Inferior parietal cortex (tissue), 1 donor: ENCODE results near the gene GRIA1.
"Not testable (repeated sequence)": the region's sequence is repeated elsewhere in the genome, so short reads cannot be mapped to it uniquely, and the experiment has no call there.

Source experiments
- DNase-seq: peaks from one replicate; pipeline ENCODE4 v3.0.0-alpha.2; 2016; ENCODE audit errors: extremely low spot score

The GRIA1 gene

DNA sequence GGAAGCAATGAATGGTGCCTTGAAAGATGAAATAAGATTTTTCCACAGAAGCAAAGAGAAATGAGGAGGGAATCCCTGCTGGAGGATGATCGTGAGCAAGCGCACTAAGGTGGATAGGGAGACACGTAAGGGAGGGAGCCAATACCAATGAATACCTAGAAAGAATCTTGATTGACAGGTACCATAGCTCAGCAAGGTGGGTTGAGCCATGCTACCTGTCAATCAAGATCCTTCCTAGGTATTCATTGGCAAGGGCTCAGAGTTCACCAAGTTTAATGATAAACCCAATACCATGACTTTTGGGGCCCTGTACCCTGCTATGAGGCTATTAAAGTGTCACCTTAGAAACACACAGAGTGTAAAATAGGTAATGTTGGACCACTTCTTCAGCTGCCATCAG lies 226.8 kb downstream of the GRIA1 start:
- DNase-seq, result no peak

DNA sequence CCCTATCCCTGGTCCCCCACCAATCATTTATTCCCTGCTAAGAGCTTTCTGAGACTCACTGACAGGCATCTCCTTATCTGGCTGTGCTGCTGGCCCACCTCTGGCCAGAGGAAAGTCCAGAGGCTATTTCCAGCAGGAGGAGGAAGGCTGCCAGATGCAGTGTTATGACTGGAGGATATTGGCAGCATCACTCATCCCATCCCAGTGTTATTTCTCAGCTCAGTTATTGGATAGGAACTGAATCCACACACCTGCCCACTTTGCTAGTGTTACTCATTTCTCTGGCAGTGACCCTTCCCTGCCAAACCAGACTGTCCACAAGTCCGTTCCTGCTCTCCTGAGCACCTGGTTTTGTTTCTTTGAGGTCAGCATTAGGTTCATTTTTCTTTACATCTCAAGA lies 228.2 kb downstream of the GRIA1 start:
- no peak for DNase-seq

DNA sequence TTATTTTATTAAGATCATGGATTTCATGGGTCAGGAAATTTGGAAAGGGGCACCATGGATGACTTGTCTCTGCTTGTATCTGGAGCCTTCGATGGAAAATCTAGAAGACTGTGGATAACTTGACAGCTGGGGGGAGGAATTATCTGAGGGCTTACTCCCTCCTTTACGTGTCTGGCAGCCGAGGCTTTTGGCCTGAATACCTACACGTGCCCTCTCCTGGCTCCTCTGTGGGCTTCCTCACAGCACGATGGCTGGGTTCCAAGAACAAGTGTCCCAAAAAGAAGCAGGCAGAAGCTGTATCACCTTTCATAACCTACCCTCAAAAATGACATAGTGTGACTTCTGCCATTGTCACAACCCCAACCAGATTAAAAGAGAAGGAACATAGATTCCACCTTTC lies 228.9 kb downstream of the GRIA1 start:
- no peak for DNase-seq

DNA sequence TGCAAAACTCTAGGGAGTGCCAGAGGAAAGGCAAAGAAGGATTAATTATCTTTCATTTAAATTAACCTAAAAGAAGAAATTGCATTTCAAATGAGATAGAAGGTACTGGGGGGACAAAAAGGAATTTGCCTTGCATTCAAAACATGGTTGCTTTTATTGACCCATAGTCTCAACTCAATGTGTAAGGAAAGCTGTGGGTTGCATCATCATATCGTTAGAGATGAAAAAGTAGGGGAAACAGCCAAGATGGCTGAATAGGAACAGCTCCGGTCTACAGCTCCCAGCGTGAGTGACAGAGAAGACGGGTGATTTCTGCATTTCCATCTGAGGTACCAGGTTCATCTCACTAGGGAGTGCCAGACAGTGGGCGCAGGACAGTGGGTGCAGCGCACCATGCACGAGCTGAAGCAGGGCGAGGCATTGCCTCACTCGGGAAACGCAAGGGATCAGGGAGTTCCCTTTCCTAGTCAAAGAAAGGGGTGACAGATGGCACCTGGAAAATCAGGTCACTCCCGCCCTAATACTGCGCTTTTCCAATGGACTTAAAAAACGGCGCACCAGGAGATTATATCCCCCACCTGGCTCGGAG lies 232.6 kb downstream of the GRIA1 start:
- not testable (repeated sequence) for DNase-seq

DNA sequence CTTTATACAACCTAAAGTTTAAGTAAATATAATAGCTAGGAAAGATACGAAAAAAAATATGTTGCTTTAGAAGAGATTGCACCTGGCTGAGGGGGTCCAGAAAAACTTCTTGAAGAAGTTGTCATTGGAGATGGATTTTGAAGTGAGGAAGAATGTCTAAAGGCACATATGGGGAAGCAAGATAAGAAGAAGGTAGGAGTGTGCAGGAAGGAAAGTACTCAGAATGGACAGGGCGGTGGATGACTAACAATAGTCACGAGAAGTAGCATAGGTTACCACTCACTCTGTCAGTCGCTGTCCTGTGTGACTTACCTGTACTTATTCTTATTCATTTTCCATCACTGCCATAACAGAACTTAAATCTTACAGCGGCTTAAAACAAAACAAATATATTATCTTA lies 251.6 kb downstream of the GRIA1 start:
- no peak for DNase-seq

DNA sequence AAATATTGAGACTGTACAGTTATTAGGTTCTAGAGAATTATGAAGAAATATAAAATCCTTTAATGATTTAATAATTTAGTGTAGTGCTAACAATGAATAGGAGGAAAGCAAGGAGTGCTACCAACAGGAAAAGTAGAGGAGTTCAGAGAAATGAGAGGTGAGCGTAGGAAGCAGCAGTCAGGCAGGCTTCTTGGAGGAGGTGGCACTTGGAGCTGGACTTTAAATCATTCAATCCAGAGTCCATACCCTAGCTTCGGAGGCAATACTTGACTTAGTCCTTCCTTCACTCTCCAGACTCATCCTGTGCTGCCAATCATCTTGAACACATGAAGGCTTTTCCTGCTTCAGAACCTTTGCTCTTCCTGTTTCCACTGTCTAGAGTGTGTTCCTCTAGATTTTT lies 254.3 kb downstream of the GRIA1 start:
- DNase-seq, result no peak

DNA sequence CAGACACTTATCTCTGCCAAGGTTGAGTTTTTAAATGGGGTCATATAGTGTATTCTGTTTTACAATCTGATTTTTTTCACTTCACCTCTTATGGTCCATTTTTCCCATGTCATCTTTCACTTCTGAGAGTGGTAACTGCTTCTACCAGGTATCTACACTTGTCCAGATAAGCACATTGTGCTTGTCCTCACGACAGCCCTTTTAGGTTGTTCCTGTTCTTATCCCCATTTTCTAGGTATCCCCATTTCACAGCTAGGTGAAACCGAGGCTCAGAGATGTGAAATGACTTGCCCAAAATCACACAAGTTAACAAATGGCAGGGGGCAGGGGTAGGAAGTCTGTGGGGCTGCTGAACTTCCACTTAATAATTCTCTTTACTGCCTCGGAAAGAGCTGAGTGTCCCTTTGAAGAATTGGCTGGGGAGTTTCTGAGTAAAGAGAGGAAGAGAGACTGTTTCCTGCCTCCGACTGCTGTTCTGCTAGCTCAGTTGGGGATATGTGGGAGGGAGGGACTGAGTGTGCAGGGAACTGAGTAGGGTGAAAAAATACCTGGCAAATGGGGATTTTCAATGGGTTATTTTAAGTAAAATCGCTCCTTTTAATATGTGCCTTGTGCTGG lies 255.4 kb downstream of the GRIA1 start:
- DNase-seq, result peak; percentile 29

DNA sequence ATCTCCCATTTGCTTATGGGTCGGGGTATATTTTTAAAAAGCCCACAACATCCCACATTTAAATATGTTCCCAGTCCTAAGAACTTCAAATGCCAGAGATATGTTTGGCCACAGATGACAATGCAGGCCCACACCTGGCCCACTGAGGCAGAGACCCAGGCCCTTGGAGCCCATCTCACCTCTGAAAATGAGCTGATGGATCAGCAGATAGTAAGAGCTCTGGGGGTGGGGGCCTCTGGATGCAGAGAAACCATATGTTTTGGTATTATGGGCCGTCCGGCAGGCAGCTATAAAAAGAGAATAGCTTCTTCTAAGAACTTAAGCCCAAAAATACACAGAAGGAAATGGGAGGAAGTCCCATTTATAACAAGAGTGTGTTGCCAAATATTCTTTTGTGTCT lies 256.0 kb downstream of the GRIA1 start:
- DNase-seq, result peak; percentile 15

DNA sequence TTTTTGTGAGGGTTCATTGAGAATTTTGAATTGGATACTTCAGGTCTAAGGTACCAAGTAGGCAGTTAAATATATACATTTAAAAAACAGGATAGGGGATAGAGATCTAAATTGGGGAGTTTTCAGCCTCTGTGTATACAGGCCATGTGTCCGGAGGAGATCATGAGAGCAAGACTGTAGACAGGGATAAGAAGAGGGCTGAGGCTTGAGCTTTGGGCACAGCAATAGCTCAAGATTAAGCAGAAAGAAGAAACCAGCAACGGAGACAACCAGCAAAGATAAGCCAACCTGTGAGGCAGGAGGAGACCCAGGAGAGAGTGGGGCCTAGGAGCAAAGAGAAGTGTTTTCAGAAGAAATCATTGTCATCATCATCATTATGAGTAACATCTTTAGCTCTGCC lies 258.4 kb downstream of the GRIA1 start:
- DNase-seq, result no peak

DNA sequence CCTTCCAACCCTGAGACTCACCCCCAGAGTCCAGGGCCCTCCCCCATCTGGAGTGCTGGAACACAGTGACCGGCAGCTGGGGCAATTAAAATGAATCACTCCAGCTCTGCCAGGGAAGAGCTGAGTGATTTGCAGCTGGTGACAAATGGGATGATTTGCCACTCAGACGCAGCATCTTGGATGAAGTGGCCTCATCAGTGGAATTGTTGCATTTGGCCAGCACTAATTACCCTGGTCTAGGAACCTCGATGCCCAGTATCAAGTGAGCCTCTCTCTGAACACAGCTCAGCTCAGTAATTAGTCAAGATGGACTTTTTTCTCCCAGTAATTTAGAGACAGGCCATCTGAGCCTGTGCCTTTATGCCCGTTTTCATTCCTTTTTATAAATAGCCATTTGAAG lies 259.5 kb downstream of the GRIA1 start:
- DNase-seq, result no peak

DNA sequence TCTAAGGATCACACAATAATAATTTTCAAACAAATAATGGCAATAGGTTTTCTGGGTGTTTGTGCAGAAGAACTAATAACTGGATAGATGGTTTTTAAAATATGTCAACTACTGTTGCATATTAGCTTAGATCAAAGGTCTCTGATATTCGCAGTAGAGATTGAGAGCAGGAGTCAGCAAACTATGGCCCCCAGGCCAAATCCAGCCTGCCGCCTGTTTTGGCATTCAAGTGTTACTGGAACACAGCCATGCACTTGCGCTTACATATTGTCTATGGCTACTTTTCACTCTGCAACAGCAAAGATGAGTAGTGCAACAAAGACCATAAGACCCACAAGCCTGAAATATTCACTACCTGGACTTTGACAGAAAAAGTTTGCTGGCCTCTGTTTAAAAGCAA lies 260.8 kb downstream of the GRIA1 start:
- no peak for DNase-seq

DNA sequence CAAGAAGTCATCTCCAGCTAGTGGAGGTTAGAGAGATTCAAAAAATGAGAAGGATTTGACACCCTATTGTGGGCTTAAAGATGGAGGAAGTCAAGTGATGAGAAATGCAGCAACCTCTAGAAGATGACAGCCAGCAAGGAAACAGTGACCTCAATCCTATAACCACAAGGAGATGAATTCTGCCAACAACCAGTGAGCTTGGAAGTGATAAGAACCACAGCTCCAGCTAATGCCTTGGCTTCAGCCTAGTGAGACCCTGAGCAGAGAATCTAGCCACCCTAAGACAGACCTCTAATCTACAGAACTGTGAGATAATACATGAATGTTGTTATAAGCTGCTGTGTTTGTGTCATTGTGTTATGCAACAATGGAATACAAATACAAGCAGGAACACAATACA lies 262.4 kb downstream of the GRIA1 start:
- no peak for DNase-seq

DNA sequence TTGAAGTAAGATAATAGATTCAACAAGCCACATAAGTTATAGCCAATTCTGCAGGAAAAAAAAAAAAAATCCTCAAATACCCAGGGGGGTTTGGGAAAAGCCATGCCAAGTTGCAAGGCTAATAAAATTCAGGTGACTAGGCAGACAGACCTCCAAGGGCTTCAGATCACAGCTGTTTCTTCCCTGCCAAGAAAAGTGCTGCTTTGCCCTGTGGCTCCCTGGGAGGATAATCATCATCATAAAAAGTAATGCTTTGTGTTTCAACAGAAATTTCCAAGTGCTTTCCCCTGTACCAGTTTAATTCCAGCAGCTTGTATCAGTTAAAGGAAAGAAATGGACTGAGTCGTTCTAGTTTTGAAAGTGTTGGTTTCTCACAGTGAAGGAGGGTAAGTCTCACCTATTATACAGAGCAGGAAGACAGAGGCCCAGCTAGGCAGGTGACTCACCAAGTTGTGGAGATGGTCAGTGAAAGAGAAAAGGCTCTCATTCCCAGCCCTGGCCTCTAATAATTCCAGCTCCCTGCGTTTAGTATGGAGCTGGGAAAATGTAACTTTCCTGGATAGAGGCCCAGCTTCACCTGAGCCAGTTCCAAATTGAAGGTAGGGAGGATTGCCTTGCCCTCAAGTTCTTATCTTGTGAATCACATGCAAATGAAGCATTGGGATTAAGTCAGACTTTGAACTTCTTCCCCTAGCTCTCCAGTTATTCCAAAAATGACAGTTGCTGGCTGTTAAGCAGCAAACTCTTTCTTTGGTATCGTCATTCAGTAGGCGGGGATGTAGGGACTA lies 263.4 kb downstream of the GRIA1 start:
- no peak for DNase-seq

DNA sequence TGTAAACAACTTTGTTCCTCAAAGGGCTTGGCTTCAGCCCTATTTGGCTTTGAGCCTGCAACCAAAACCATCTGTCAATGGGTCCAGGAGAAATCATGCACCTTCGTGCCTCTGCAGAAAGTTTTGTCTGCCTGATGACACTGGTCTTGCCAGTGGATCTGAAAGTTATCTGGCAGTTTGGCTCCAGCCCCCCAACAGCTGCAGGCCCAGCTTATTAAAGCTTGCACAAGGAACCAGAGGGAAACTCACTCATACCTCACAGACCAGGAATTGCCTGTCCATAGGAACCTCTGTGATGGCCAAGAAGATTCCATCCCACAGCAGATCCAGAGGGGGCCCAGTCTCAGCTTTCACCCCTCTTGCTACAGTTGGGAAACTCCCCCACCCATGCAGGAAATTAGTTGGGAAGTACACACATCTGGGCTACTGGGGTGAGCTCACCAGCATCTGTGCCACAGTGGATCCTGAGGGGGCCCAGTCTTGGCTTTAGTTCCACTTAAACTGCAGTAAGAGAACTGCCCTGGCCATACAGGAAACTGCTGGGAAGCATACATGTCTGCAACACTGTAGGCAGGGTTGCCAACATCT lies 265.5 kb downstream of the GRIA1 start:
- DNase-seq, result no peak

DNA sequence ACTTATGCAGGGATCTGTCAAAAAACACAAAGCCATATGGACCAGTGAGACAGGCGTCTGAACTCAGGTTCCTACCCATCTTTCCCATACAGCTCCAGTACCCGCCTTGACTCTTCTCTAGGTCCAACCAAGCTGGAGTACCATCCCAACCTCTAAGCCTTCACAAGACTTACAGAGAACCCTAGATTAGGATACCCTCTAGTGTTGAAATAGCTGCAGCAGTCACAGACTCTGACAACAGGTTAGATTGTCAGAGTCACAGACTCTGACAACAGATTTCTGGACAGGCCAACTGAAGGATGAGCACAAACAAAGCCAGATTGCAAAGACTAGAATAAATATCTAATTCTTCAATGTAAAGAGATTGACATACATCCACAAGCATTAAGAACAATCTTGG lies 266.1 kb downstream of the GRIA1 start:
- DNase-seq, result no peak

DNA sequence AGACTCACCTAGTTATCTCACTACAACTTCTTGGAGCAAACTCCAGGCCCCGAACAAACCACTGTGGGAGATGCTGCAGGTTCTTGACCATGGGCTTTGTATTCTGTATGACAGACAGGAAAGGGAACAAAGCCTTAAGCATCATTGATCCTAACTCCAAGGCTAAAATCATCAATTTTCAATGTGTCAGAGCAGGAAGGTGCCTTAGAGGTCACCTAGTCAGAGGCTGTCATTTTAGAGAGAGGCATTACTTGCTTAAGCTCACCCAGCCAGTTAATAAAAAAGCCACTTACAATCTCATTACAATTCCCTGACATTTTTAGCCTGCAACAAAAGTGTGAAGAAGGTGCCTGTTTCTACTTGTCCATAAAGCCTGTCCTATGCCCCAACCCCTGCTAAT lies 275.5 kb downstream of the GRIA1 start:
- no peak for DNase-seq

DNA sequence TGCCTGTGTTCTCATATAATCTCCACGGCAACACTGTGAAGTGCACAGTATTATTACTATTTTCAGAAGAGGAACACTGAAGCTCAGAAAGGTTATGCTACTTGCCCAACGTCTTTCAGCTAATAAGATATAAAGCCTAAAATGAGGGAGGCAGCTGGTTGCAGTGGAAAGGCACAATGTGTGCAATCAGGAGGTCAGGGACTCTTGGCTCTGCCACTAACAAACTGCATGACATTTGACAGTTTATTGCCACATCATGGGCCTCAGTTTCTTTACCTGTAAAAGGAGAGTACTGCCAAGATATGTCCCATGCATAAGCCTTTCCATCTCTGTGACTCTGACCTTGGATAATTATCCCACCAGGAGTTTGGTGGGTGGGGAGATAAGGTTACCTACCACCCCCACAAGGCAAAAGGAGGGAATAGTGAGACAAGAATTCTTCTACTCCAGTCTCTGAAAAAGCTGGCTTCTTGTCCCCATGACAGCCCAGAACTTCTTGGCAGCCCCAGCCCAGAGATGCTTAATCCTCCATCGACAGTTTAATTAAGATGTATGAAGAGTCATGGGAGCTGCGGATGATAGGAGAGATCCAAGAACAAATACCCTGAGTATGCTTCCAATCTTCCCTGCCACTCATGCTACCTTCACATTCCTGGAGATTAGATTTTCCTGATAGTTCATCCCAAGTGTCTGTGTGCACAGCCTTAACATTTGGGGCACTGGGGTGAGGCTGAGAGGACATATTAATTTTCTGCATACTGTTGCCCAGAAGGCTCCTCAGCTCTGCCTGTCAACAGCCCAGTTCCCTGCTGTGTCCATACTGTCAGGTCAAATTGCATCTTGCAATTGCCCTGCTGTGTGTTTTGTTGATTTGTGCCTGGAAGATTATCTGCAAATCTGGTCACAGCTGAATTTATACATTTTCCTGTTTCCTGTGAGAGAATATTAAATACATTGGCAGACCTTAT lies 277.0 kb downstream of the GRIA1 start:
- no peak for DNase-seq

DNA sequence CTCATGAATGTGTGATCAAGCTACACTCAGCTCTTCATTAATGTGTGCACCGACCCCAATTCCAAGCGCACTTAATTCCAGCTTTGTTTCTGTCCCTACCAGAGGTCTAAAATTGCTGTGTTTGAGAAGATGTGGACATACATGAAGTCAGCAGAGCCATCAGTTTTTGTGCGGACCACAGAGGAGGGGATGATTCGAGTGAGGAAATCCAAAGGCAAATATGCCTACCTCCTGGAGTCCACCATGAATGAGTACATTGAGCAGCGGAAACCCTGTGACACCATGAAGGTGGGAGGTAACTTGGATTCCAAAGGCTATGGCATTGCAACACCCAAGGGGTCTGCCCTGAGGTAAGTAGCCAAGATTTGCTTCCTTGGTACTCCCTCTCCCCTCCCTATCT lies 279.6 kb downstream of the GRIA1 start:
- DNase-seq, result no peak

DNA sequence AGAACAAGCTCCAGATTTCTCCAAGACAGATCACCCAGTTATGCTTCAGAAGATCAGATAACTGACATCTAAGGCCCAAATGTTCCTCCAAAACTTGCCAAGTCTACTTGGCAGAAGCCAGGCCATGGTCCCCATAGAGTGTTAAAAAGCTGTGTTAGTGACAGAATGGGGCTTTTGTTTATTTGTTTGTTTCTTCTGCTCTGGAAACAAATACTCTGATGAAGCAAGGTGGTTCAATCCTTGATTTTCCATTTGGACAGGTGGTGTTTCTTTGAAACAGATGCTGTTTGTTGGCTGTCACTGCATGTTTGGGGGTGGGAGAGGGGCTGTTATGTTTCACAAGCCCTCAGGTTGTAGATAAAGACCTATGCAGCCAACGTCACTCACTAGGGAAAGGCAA lies 284.2 kb downstream of the GRIA1 start:
- no peak for DNase-seq

DNA sequence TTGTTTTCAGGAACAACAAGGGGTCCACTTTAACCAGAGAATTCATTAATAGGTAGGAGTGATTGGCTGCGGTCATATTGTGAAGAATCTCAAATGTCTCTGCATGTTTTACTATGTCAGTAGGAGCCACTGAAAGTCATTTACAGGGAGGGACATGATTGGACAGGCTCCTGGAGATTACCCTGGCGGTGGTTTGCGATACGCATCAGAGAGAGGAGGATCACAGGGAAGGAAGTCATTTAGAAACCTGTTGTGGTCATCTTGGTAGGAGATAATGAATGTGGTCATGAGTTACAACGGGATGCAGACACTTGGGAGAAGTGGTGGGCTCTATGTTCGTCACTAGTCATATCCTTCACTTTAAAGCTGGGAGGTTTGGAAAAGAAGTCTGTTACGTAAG lies 285.5 kb downstream of the GRIA1 start:
- DNase-seq, result no peak

DNA sequence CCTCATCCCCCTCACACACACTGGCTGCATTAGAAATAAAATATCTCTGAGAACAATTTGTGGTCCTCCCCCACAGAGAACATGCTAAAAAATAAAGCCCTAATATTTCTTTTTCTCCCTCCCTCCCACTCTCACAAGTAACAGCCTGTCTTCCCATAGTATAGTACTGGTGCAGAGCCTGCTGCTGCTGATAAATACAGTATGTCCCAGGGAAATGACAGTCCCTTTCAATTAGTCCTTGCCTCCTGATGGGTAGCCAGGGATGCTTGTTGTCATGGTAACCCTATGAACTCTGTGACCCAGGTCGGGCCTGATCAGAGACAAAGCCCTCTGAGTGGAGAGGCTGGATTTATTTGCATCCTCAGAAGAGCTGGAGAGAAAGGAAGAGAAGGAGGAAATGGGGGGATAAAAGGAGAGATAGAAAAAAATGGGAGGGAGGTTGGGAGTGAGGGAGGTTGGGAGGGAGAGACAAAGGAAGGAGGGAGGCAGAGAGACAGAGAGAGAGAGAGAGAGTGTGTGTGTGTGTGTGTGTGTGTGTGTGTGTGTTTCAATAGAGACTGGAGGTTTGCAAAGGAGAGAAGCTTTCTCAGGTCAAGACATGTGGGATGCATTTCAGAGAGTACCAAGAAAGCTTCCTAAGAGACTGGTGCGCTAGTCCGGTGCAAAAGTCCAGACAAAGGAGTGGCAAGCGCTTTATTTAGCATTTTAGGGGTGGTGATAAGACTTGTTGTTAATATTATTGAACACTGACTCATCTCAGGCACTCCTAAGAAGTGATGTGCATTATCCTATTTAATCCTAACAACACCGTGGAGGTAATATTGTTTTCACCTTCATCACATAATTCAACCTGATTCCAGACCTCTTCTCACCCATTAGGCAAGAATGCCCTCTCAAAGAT lies 287.5 kb downstream of the GRIA1 start:
- DNase-seq, result no peak
